Cerebellar nuclear complex (tissue), 1 donor: Measurements from ENCODE around the gene CDKN1A.

ENCODE experiments used
- DNase-seq, 2 experiments: peaks; one replicate each; lab custom pipeline; 2025; lab: John Stamatoyannopoulos, UW

CDKN1A gene

GRCh38 chr6:36655085-36655724, 23.3 kb upstream of the CDKN1A start:
- DNase-seq, result no peak

GRCh38 chr6:36656441-36656840, 22.1 kb upstream of the CDKN1A start:
- no peak for DNase-seq

DNA sequence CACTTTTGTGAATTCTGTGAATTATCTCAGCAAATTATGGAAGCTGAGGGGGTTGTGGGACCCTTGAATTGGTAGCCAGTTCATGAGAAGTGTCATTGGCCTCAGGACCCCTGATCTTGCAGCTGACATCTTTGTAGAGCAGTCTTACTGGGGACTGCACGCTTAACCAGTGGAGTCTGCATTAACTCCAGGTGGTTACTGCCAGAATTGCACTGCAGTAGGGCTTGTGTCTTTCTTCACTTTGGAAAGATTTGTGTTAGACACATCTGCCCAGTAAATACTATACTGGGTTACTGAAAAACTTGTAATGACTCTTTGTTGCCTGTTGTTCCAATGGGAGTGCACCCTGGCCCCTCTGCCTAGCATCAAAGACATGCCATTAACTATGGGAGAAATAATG, 21.2 kb upstream of the CDKN1A start:
- DNase-seq, result no peak

GRCh38 chr6:36657942-36658544, 20.5 kb upstream of the CDKN1A start:
- no peak for DNase-seq

DNA sequence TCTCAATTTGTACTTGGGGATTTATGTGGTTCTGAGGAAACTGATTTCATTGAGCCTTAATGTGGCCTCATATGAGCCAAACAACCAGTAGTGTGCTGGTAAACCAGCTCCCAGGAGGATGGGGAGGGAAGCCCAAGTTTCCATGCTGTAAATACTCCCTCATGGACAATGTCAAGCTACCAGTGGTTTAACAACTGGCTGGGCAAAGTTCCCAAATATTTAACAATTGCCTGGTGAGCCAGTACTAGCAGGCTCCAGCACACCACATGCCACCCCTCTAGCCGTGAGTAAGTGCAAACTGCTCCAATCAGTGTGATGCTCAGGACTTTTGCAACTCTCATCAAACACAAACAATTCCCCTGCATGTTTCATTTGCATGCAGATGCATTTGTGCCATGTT, 19.2 kb upstream of the CDKN1A start:
- no peak for DNase-seq

DNA sequence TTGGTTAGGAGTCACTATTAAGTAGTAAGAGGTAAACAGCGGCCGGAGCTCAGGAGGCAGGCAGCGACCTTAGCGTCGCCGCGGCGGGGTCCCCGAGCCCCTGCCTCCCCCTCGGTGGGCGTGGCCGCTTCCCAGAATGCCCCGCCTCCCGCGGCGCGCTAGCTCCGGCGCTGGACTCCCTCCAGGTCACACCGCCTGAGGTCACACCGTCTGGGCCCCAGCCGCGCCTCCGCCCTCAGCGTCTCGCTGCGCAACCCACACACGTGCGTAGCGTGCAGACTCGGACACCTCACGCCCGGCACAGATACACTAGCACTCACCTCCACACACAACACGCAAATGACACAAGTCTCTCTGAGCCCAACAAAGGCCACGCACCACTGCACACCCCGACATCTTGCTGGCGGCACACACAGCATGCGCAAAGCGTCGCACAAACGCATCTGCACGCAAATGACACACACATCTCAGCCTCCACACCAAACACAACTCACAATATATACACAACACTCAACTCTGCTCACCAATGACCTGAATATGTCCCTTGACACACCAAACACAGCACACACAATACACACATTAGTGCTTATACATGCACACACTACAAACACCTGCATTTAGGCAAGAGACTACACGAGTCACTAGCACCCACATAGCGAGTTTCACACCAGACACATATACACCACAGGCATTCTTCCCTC, 17.6 kb upstream of the CDKN1A start:
- no peak for DNase-seq

DNA sequence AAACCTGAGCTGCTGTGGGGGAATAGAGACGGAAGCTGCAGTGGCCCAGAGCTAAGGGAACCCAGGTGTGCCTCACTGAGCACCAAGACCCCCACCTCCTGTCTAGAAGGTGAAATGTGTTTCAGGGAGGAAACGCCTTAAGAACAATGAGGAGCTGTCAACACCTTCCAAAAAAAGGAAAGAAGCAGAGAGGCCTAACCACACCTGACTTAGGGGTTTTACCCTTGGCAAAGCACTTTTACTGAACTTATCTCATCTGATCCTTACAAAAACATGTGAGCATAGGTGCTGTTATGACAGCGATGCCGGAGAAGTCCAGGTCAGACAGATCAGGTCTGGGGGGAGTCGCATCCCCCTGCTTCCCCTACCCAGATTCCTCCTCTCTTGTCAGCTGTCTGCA, 16.1 kb upstream of the CDKN1A start:
- DNase-seq, result no peak

- DNase-seq, result no peak
These were observed 15.7 kb upstream of the CDKN1A start for GRCh38 chr6:36662827-36663256.

- DNase-seq, result no peak
These were observed 14.7 kb upstream of the CDKN1A start for GRCh38 chr6:36663504-36664446.

GRCh38 chr6:36665180-36665579, 13.3 kb upstream of the CDKN1A start:
- DNase-seq, result no peak

DNA sequence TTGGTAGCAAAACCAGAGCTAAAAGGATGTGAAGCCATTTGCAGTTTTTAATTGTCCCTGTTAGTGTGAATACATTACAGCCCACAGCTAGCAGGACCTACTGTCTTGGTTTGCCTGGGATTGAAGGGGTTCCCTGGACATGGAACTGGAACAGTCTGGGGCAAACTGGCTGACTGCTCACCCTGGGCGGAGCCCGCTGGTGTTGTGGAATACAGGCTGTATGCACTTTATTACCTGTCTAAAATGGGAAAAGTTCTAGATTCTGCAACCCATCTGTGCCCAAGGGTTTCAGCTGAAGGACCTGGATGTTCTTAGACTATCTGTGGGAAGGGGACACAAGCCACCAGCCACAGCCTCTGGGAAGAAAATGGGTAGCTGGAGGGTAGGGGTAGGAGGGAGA, 12.2 kb upstream of the CDKN1A start:
- no peak for DNase-seq

- DNase-seq, result no peak
These were observed 11.5 kb upstream of the CDKN1A start for GRCh38 chr6:36666826-36667591.

- no peak for DNase-seq
These were observed 9.9 kb upstream of the CDKN1A start for GRCh38 chr6:36668591-36668990.

GRCh38 chr6:36669002-36669401, 9.5 kb upstream of the CDKN1A start:
- DNase-seq, result no peak

GRCh38 chr6:36670271-36670670, 8.2 kb upstream of the CDKN1A start:
- no peak for DNase-seq

GRCh38 chr6:36671687-36672375, 6.7 kb upstream of the CDKN1A start:
- no peak for DNase-seq

- DNase-seq, result no peak
These were observed 4.6 kb upstream of the CDKN1A start for GRCh38 chr6:36673882-36674281.

DNA sequence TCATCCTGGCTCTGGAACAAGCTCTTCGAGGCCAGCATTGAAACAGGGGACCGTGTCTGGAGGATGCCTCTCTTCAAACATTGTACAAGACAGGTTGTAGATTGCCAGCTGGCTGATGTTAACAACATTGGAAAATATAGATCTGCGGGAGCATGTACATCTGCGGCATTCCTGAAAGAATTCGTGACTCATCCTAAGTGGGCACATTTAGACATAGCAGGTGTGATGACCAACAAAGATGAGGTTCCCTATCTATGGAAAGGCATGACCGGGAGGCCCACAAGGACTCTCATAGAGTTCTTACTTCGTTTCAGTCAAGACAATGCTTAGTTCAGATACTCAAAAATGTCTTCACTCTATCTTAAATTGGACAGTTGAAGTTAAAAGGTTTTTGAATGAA, 3.6 kb upstream of the CDKN1A start:
- DNase-seq, result no peak

DNA sequence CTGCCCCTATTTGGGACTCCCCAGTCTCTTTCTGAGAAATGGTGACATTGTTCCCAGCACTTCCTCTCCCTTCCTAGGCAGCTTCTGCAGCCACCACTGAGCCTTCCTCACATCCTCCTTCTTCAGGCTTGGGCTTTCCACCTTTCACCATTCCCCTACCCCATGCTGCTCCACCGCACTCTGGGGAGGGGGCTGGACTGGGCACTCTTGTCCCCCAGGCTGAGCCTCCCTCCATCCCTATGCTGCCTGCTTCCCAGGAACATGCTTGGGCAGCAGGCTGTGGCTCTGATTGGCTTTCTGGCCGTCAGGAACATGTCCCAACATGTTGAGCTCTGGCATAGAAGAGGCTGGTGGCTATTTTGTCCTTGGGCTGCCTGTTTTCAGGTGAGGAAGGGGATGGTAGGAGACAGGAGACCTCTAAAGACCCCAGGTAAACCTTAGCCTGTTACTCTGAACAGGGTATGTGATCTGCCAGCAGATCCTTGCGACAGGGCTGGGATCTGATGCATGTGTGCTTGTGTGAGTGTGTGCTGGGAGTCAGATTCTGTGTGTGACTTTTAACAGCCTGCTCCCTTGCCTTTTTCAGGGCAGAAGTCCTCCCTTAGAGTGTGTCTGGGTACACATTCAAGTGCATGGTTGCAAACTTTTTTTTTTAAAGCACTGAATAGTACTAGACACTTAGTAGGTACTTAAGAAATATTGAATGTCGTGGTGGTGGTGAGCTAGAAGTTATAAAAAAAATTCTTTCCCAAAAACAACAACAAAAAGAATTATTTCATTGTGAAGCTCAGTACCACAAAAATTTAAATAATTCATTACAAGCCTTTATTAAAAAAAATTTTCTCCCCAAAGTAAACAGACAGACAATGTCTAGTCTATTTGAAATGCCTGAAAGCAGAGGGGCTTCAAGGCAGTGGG, 2.1 kb upstream of the CDKN1A start:
- no peak for DNase-seq
